OCI-M2 (cell line): Measurements from ENCODE around the gene TMEM52B.
"Not testable (repeated sequence)": the region's sequence is repeated elsewhere in the genome, so short reads cannot be mapped to it uniquely, and the experiment has no call there.

Experiments used
- DNase-seq: peaks from one replicate; lab custom pipeline; 2025; ENCODE audit not compliant: unreplicated experiment; lab: John Stamatoyannopoulos, UW

Gene TMEM52B

GRCh38 chr12:10211101-10211939 lies 32.5 kb downstream of the TMEM52B start:
- DNase-seq, result no peak

- no peak for DNase-seq
These were observed 33.3 kb downstream of the TMEM52B start for GRCh38 chr12:10211940-10212738.

DNA sequence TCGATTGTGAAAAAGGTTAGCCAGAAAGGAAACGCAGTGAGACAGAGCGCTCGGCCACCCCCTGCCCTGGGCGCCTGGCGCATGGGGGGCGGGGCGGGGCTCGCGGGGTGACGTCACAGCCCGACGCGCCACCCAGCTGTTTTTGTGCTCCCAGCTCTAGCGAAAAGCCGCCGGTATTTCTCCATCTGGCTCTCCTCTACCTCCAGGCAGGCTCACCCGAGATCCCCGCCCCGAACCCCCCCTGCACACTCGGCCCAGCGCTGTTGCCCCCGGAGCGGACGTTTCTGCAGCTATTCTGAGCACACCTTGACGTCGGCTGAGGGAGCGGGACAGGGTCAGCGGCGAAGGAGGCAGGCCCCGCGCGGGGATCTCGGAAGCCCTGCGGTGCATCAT lies 33.9 kb downstream of the TMEM52B start, which contains the start of gene GABARAPL1:
GABARAPL1 (plus strand) TSS at position 139 of the 393 bp plus-strand sequence; CDS start at position 392, 253 bp downstream.
- no peak for DNase-seq

GRCh38 chr12:10213168-10214135 lies 34.6 kb downstream of the TMEM52B start:
- no peak for DNase-seq

DNA sequence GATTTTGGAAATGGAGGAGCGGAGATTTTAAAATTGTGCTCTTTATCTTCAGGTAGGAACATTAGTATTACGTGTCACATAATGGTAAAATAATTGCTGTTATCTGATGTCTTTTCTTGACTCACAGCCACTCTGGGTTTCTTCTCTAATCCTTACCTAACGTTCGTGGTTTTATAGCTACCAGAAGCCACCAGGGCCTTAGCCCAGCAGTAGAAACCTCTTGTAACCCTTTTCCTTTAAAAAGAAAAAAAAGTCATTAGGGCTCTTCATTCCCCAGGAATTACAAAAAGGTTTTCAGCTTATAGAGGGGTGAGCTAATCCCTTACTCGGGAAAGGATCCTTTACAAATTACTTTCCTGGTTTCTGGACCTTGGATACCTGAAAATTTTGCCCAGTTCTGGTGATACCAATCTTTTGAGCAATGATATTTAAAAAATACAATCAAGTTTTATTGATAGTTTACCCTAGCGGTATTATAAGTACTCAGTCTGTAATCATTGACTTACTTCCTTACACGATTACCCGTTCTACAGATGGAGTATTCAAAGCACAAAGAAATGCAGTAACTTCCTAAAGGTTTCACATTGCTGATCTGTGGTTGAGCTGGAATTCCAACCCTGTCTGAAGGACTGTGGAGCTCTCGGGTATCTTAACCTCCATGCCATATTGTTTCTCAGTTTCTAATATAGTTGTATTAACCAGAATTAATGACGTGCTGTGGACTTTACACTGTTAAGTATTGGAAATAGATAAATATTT lies 35.5 kb downstream of the TMEM52B start:
- no peak for DNase-seq

DNA sequence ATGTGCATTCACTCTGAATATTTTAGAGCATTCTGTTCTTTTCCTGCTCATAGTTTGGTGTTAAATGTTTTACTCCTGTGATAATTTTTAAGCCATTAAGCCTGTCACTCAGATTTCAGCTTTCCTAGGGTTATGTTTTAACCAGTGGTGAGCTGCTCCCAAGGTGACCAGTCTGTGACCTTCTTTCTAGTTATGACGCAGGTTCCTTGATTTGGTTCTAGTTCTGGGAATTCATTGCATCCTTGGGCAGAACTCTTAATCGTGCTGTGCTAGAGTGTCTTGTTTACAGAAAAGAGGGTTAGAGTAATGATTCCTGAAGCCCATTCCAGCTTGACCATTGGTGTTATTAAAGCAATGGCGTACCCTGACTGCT lies 36.0 kb downstream of the TMEM52B start:
- no peak for DNase-seq

DNA sequence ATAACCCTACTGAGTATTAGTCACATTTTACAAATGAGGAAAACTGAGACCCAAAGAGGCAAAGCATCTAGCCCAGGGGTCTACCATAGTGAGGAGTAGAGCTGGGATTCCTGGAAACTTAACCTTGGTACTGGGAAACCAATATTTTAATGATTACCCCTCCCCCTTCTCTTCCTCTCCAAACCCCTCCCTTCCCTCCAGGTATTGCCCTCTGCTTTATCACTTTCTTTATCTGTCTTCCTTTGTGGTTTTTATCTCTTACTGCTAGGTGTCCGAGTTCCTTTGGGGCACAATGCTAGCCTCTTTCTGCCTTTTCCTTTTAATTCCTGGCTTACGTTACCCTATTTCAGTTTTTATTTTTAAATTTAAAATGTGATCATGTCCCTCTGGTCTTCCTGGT lies 36.6 kb downstream of the TMEM52B start:
- DNase-seq, result no peak

DNA sequence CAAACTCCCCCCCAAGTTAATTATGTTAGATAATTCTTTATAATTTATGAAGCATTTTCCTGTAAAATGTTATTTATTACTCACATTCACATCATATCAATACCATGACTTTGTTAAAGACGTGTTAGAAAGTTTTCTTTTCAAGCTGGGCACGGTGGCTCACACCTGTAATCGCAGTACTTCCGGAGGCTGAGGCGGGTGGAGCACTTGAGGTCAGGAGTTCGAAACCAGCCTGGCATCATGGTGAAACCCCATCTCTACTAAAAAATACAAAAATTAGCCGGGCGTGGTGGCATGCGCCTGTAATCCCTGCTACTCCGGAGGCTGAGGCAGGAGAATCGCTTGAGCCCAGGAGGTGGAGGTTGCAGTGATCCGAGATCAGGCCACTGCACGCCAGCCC lies 37.1 kb downstream of the TMEM52B start:
- not testable (repeated sequence) for DNase-seq

- DNase-seq, result no peak
These were observed 39.2 kb downstream of the TMEM52B start for GRCh38 chr12:10218021-10218420.

DNA sequence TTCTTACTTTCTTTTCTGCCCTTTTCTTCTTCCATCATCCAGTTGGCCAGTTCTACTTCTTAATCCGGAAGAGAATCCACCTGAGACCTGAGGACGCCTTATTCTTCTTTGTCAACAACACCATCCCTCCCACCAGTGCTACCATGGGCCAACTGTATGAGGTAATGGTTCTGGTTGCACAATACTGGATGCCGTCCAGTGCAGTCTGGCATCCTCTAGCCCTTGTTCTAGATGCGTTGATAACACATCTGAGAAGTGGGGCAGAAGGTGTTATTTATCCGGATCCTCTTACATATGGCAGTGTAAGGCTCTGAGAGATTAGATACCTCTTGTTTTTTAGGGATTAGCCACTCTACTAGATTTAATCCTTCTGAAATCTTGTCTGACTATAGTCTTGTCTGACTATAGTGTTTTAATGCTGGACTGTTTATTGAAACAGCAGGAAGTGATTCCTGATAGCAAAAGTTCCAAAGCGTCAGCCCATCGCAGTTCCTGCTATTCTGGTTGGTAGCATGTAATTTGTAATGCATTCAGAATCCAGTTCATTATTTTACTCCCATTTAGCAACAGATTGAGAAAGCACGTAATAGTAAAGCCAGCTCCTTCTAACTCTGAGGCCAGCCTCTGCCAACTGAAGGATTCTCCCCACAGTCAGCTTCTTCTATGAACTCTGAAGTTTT lies 41.7 kb downstream of the TMEM52B start:
- no peak for DNase-seq

DNA sequence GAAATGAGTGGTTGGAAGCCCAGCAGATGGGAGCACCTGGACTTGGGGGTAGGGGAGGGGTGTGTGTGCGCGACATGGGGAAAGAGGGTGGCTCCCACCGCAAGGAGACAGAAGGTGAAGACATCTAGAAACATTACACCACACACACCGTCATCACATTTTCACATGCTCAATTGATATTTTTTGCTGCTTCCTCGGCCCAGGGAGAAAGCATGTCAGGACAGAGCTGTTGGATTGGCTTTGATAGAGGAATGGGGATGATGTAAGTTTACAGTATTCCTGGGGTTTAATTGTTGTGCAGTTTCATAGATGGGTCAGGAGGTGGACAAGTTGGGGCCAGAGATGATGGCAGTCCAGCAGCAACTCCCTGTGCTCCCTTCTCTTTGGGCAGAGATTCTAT lies 43.0 kb downstream of the TMEM52B start:
- DNase-seq, result no peak

GRCh38 chr12:10223208-10223607 lies 44.4 kb downstream of the TMEM52B start:
- no peak for DNase-seq

DNA sequence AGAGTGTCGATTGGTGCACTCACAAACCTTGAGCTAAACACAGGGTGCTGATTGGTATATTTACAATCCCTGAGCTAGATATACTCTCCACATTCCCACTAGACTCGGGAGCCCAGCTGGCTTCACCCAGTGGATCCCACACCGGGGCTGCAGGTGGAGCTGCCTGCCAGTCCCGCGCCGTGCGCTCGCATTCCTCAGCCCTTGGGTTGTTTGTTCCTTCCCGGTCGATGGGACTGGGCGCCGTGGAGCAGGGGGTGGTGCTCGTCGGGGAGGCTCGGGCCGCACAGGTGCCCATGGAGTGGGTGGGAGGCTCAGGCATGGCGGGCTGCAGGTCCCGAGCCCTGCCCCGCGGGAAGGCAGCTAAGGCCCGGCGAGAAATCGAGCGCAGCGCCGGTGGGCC lies 46.6 kb downstream of the TMEM52B start:
- not testable (repeated sequence) for DNase-seq

DNA sequence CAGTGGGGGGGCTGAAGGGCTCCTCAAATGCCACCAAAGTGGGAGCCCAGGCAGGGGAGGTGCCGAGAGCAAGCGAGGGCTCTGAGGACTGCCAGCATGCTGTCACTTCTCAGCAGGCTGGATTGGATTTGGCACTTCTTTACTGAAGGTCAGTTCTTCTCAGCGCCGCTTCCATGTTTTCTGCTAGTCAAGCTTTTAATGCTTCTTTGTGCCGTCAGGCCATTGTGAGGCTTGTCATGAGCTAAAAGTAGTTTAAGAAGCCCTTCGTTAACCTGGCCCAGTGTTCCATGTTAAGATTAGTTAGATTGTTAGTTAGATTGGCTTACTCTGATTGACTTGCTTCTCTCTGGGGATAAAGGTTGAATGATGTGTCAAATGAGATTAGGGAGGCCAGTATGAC lies 47.3 kb downstream of the TMEM52B start:
- no peak for DNase-seq

GRCh38 chr12:10226731-10227130 lies 47.9 kb downstream of the TMEM52B start:
- no peak for DNase-seq

DNA sequence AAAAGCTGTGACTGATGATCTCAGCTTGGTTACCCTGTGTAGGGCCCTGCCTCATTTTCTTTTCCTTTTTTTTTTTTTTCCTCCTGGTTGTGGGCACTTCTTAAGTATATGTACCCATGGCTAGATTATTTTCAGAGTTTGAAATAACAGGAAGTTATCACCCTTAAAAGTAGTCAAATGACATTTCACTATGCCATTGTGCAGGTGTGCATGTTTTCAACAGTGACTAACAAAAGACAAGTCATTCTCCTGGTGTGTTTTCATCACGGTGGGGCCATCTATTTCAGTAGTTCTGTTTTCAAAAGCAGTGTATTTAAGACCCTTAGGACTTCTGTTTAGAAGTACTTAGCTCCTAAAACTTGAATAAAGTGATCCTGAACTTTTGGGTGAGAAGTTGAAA lies 48.8 kb downstream of the TMEM52B start:
- no peak for DNase-seq

DNA sequence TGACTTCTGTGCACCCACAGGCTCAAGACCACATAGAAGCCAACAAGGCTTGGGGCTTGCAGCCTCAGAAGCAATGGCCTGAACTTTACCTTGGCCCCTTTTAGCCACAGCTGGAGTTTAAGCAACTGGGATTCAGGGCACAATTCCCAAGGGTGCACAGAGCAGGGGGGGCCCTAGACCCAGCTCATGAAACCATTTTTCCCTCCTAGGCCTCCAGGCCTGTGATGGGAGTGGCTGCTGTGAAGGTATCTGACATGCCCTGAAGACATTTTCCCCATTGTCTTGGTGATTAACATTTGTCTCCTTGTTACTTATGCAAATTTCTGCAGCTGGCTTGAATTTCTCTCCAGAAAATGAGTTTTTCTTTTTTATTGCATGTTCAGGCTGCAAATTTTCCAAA lies 55.7 kb downstream of the TMEM52B start:
- no peak for DNase-seq

GRCh38 chr12:10235761-10236631 lies 57.2 kb downstream of the TMEM52B start:
- no peak for DNase-seq

DNA sequence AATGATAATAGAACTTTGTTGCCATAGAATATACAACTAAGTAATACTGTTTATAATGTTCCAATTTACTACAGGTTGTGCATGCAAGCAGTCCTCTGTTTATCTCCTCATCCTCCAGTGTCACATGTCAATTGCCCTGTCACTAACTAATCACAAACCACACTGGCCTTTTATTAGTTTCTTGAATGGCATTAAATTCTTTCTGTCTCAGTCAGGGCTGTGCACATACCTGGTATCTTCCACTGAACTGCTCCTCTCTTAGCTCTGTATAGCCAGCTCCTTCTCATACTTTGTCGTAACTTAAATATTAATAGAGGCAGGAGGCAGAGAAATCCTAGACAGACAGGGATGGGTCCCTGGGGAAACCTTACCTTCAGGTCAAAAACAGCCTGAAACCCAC lies 57.9 kb downstream of the TMEM52B start:
- DNase-seq, result no peak
